Calu3 (cell line): Measurements from ENCODE around the gene MYO1C. TPM values are rescaled to one million over a fixed set of nuclear protein-coding genes. Genes with fewer than 3 reads are reported as not detected.

Experiments
- BruUV-seq: library from RNA; stranded (reverse); fragments of 400-500 nt; replicated peaks from 2 replicates; lab custom pipeline; 2021; lab: Mats Ljungman, UMichigan
- CTCF ChIA-PET: fragments of 300-600 bp; sonication (Branson Sonifier 250); formaldehyde crosslinking; loops from one replicate; lab custom pipeline; 2022; ENCODE audit warnings: antibody characterized with exemption; lab: Charles Lee
- DNase-seq: peaks from one replicate; pipeline ENCODE4 v3.0.0; 2022
- H3K27ac Mint-ChIP-seq: one replicate; pipeline ENCODE4 v1.8.0; 2022; ENCODE audit warnings: mixed read lengths; ENCODE audit not compliant: unreplicated experiment
- H3K27me3 Mint-ChIP-seq: one replicate; pipeline ENCODE4 v1.8.0; 2022; ENCODE audit warnings: mixed read lengths; ENCODE audit not compliant: unreplicated experiment
- H3K36me3 Mint-ChIP-seq: one replicate; pipeline ENCODE4 v1.8.0; 2022; ENCODE audit warnings: mild to moderate bottlenecking, moderate library complexity, mixed read lengths; ENCODE audit not compliant: insufficient read depth, unreplicated experiment
- H3K4me1 Mint-ChIP-seq: one replicate; pipeline ENCODE4 v1.8.0; 2022; ENCODE audit warnings: mild to moderate bottlenecking, low read depth, mixed read lengths; ENCODE audit not compliant: unreplicated experiment
- H3K4me3 Mint-ChIP-seq: one replicate; pipeline ENCODE4 v1.8.0; 2022; ENCODE audit warnings: mild to moderate bottlenecking, low read depth, moderate library complexity, mixed read lengths; ENCODE audit not compliant: unreplicated experiment
- H3K9me3 Mint-ChIP-seq: one replicate; pipeline ENCODE4 v1.8.0; 2022; ENCODE audit warnings: low read depth, mixed read lengths; ENCODE audit not compliant: unreplicated experiment
- CTCF ChIP-seq: fragments of 200-600 bp; IDR thresholded peaks from one replicate; pipeline ENCODE4 v1.8.0; 2022; ENCODE audit warnings: antibody characterized with exemption; ENCODE audit not compliant: unreplicated experiment
- intact Hi-C: fragments of 100-400 bp; cut with micrococcal nuclease; formaldehyde crosslinking; loops from one replicate; pipeline ENCODE4 v1.10.0; 2022; ENCODE audit not compliant: unreplicated experiment
- total RNA-seq: library from RNA; stranded (reverse); gene quantifications from 2 replicates; pipeline ENCODE4 v1.2.3, GENCODE V29; 2022

MYO1C gene
- total RNA-seq, 1 experiment from 2014 or later = 117 TPM

- no peak for TF ChIP-seq CTCF
- Mint-ChIP-seq H3K4me1 (no peaks in the 10 kb centered on the region), H3K9me3 (no peaks in the 10 kb centered on the region), H3K27ac (no peak overlapping the region), H3K4me3 (no peak overlapping the region), H3K27me3 (no peaks in the 10 kb centered on the region), H3K36me3 (peaks cover 5% of the 10 kb centered on the region)
- no TSS peak for BruUV-seq
- no peak for DNase-seq
- CTCF ChIA-PET = no interaction called here
- intact Hi-C loops = no loop called here
Observed at GRCh38 chr17:1505586-1505985, 13.1 kb upstream of the MYO1C start.

DNA sequence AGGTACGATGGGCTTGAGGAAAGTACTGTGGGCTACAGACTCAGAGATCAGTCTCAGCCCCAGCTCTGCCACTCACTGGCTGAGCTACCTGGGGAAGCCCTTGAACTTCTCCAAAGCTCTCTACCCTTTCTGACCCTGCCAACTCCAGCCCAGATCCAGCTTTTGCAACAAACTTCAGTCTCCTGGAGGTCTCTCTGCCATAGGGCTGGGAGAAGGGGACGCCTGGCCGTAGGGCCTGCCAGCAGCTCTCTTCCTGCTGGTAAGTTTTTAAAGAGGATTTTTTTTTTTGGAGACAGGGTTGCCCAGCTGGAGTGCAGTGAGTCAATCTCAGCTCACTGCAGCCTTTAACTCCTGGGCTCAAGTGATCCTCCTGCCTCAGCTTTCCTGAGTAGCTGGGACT, 12.4 kb upstream of the MYO1C start:
- H3K9me3 Mint-ChIP-seq = no peaks in the 10 kb centered on the region
- BruUV-seq = no TSS peak
- H3K27me3 Mint-ChIP-seq = no peaks in the 10 kb centered on the region
- H3K4me1 Mint-ChIP-seq = no peaks in the 10 kb centered on the region
- H3K27ac Mint-ChIP-seq = no peak overlapping the region
- H3K36me3 Mint-ChIP-seq = peaks cover 5% of the 10 kb centered on the region
- CTCF ChIA-PET = interaction anchor here (0.5 to 0.6 kb wide), 3 partner anchors 8 to 54 kb away, joined by 3 read pairs; no protein-coding TSS in a partner anchor
- DNase-seq = no peak
- no peak for TF ChIP-seq CTCF
- intact Hi-C loops = no loop called here
- H3K4me3 Mint-ChIP-seq = no peak overlapping the region

GRCh38 chr17:1503699-1504098, 11.2 kb upstream of the MYO1C start:
- no peak overlapping the region for H3K27ac Mint-ChIP-seq
- no TSS peak for BruUV-seq
- peaks cover 5% of the 10 kb centered on the region for H3K36me3 Mint-ChIP-seq
- H3K4me3 Mint-ChIP-seq = no peak overlapping the region
- no peaks in the 10 kb centered on the region for H3K4me1 Mint-ChIP-seq
- H3K27me3 Mint-ChIP-seq = no peaks in the 10 kb centered on the region
- DNase-seq = no peak
- H3K9me3 Mint-ChIP-seq = no peaks in the 10 kb centered on the region
- intact Hi-C loops = no loop called here
- CTCF ChIA-PET = no interaction called here
- no peak for TF ChIP-seq CTCF

DNA sequence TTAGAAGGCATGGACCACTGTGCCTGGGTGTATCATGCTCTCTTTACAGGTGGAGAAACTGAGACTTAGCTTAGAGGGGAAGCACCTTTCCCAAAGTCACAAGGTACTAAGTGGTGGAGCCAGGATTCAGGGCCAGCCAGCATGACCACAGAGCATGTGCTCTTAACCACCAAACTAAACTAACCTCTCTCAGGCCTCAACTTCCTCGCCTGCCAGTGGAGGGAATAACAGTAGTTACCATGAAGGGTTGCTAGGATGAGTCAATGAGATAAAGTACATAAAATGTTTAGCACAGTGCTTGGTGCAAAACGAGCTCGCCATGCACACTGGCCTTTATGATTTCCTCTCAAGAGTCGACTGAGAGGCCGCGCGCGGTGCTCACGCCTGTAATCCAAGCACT, 6.4 kb upstream of the MYO1C start:
- no peak for TF ChIP-seq CTCF
- CTCF ChIA-PET = no interaction called here
- Mint-ChIP-seq H3K4me3 (no peak overlapping the region), H3K9me3 (no peaks in the 10 kb centered on the region), H3K4me1 (no peaks in the 10 kb centered on the region), H3K36me3 (peaks cover 3% of the 10 kb centered on the region), H3K27ac (no peak overlapping the region), H3K27me3 (no peaks in the 10 kb centered on the region)
- BruUV-seq = no TSS peak
- intact Hi-C loops = no loop called here
- DNase-seq = no peak

DNA sequence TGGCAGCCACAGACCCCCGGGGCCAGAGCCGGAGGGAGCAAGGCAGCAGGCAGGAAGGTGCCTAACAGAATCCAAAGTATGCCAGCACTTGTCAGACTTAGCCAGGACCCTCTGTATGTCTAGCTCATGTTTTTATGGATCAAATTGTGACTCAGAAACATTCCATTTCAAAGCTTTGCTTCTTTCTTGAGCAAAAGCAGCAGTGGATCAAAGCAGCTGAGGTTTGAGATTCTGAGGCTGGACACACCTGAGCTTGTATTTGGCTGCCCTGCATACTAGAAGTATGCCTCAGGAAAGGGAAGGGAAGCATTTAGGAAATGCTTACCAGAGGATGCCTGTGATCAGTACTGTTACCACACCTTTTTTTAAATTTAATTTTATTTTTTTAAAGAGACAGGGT, 5.7 kb upstream of the MYO1C start:
- no peak overlapping the region for H3K27ac Mint-ChIP-seq
- CTCF ChIA-PET = no interaction called here

More for the DNA sequence above, 5.7 kb upstream of the MYO1C start:
- intact Hi-C loops = no loop called here
- Mint-ChIP-seq H3K36me3 (no peaks in the 10 kb centered on the region), H3K4me1 (no peaks in the 10 kb centered on the region), H3K4me3 (no peak overlapping the region), H3K27me3 (no peaks in the 10 kb centered on the region), H3K9me3 (no peaks in the 10 kb centered on the region)
- no TSS peak for BruUV-seq
- DNase-seq = no peak
- TF ChIP-seq CTCF = no peak
